Measurements from ENCODE around the gene HTR5A.

HTR5A gene

DNA sequence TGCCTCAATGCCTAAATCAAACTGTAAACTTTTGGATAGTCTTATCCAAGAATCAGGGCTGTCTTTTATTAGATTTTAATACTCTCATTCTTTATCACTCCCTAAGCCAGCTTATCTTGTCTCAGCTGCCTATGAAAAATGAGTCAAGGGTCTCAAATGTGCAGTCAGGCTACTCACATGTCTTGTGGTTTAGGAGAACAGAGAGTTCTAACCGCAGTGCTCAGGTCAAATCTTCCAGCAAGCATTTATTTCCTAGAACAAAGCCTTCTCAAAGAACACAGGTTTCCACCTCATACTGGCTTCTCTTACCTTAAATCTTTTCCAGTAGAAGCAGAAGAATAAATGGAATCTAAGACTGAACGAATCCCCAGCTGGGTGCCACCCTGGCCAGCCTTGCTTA, 23.5 kb downstream of the HTR5A start:
- no peaks in the 10 kb centered on the region for H3K36me3 ChIP-seq (replicated peaks in 1 of 2; ENCODE audit: control insufficient read depth in 2 of 2, insufficient read depth in 2 of 2, low read length in 2 of 2)
- WGBS, 2 donors (ENCODE audit: extremely low coverage in 2 of 2, insufficient read length in 2 of 2, insufficient replicate concordance in 1 of 2): no CpG with 5 or more reads among the region's 2 CpGs

DNA sequence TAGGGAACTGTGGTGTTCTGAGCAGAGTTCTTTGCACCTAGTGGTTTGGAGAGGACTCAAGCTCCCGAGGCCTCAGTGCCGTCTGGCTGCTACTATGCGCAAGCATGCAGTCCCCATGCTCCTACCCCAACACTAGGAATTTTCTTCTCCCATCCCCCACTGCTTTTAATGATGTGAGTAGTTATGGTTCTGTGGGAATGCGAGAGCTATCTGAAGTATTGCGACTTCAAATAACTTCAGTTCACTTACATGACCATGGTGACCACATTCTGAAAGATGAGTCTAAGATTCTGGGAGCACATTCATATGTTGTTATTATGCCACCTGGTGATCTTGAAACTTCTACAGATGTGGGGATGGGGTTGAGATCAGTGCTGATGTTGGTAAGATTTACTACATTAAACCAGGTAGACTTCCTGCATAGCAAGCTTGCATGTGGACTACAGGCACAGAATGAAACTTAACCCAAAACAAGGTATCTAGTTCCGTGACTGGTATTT, 24.6 kb downstream of the HTR5A start:
- Histone ChIP-seq H3K4me1 (ENCODE audit: control insufficient read depth in 2 of 2, insufficient read depth in 1 of 2, low read depth in 1 of 2, low read length in 2 of 2) (no peaks in the 10 kb centered on the region), H2BK12ac (ENCODE audit: low read length) (no peak overlapping the region), H2BK120ac (ENCODE audit: low read depth, low read length) (no peak overlapping the region), H2AK5ac (ENCODE audit: low read depth, low read length) (no peak overlapping the region), H3K27ac (replicated peaks; ENCODE audit: low read length) (no peak overlapping the region), H3K18ac (ENCODE audit: low read length) (no peak overlapping the region), H3K4me2 (ENCODE audit: insufficient read depth, low read length, poor library complexity, severe bottlenecking) (no peak overlapping the region), H3K14ac (ENCODE audit: low read length) (no peak overlapping the region), H3K79me1 (ENCODE audit: low read depth, low read length) (no peaks in the 10 kb centered on the region), H3K27me3 (ENCODE audit: control insufficient read depth in 3 of 3, insufficient read depth in 3 of 3, low read depth in 1 of 3, low read length in 3 of 3) (peaks cover 0 to 8% (median 0%) of the 10 kb centered on the region in 3 experiments), H3K9me3 (replicated peaks in 1 of 2; ENCODE audit: control insufficient read depth in 2 of 2, insufficient read depth in 1 of 2, low read depth in 1 of 2, low read length in 2 of 2) (peaks cover 0 to 1% of the 10 kb centered on the region in 2 donors), H4K8ac (ENCODE audit: low read depth, low read length) (no peak overlapping the region), H4K91ac (ENCODE audit: low read depth, low read length, poor library complexity) (no peak overlapping the region), H3K23ac (ENCODE audit: low read depth, low read length, poor library complexity) (no peak overlapping the region), H3K4me3 (ENCODE audit: low read length in 2 of 2) (no peak overlapping the region), H2BK15ac (ENCODE audit: low read length) (no peak overlapping the region), H3K4ac (ENCODE audit: low read length) (no peak overlapping the region), H3K9ac (ENCODE audit: low read depth, low read length, poor library complexity) (no peak overlapping the region), H2AFZ (ENCODE audit: low read length) (no peak overlapping the region), H3K36me3 (replicated peaks in 1 of 2; ENCODE audit: control insufficient read depth in 2 of 2, insufficient read depth in 2 of 2, low read length in 2 of 2) (no peaks in the 10 kb centered on the region), H2BK5ac (ENCODE audit: low read length) (no peak overlapping the region)
- no CpG with 5 or more reads among the region's 6 CpGs for WGBS, 2 donors (ENCODE audit: extremely low coverage in 2 of 2, insufficient read length in 2 of 2, insufficient replicate concordance in 1 of 2)
- no peak for DNase-seq (ENCODE audit: low spot score)

More for the DNA sequence above, 23.5 kb downstream of the HTR5A start:
- Histone ChIP-seq H4K91ac (ENCODE audit: low read depth, low read length, poor library complexity) (no peak overlapping the region), H3K14ac (ENCODE audit: low read length) (no peak overlapping the region), H3K23ac (ENCODE audit: low read depth, low read length, poor library complexity) (no peak overlapping the region), H3K27me3 (ENCODE audit: control insufficient read depth in 3 of 3, insufficient read depth in 3 of 3, low read depth in 1 of 3, low read length in 3 of 3) (peaks cover 0 to 8% (median 0%) of the 10 kb centered on the region in 3 experiments), H3K4me2 (ENCODE audit: insufficient read depth, low read length, poor library complexity, severe bottlenecking) (no peak overlapping the region), H2BK120ac (ENCODE audit: low read depth, low read length) (no peak overlapping the region), H3K18ac (ENCODE audit: low read length) (no peak overlapping the region), H3K9me3 (replicated peaks in 1 of 2; ENCODE audit: control insufficient read depth in 2 of 2, insufficient read depth in 1 of 2, low read depth in 1 of 2, low read length in 2 of 2) (peaks cover 0 to 1% of the 10 kb centered on the region in 2 donors), H3K9ac (ENCODE audit: low read depth, low read length, poor library complexity) (no peak overlapping the region), H2BK5ac (ENCODE audit: low read length) (no peak overlapping the region), H3K4me1 (ENCODE audit: control insufficient read depth in 2 of 2, insufficient read depth in 1 of 2, low read depth in 1 of 2, low read length in 2 of 2) (no peaks in the 10 kb centered on the region), H3K79me1 (ENCODE audit: low read depth, low read length) (no peaks in the 10 kb centered on the region), H3K27ac (replicated peaks; ENCODE audit: low read length) (no peak overlapping the region), H4K8ac (ENCODE audit: low read depth, low read length) (no peak overlapping the region), H3K4me3 (ENCODE audit: low read length in 2 of 2) (no peak overlapping the region), H2AFZ (ENCODE audit: low read length) (no peak overlapping the region), H2BK12ac (ENCODE audit: low read length) (no peak overlapping the region), H3K4ac (ENCODE audit: low read length) (no peak overlapping the region), H2AK5ac (ENCODE audit: low read depth, low read length) (no peak overlapping the region), H2BK15ac (ENCODE audit: low read length) (no peak overlapping the region)
- DNase-seq (ENCODE audit: low spot score): no peak

DNA sequence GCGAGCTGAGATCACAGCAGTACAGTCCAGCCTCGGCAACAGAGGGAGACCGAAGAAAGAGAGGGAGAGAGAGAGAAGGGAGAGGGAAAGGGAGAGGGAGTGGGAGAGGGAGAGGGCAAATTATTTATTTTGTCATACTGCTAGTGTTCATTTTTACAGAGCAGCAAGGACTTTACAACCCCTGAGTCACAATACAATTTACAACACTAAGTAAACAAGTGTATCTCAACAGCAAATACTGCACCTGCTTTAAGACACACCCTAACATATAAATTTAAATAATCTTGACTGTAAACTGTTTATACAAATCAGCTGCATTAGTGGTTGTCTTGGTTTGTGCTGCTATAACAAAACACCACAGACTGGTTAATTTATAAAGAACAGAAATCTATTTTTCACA, 27.2 kb downstream of the HTR5A start:
- Histone ChIP-seq H2AK5ac (ENCODE audit: low read depth, low read length) (no peak overlapping the region), H2BK120ac (ENCODE audit: low read depth, low read length) (no peak overlapping the region), H3K27me3 (ENCODE audit: control insufficient read depth in 3 of 3, insufficient read depth in 3 of 3, low read depth in 1 of 3, low read length in 3 of 3) (peaks cover 0 to 7% (median 0%) of the 10 kb centered on the region in 3 experiments), H3K4me2 (ENCODE audit: insufficient read depth, low read length, poor library complexity, severe bottlenecking) (no peak overlapping the region), H3K79me1 (ENCODE audit: low read depth, low read length) (no peaks in the 10 kb centered on the region), H3K4ac (ENCODE audit: low read length) (no peak overlapping the region), H4K91ac (ENCODE audit: low read depth, low read length, poor library complexity) (no peak overlapping the region), H3K36me3 (replicated peaks in 1 of 2; ENCODE audit: control insufficient read depth in 2 of 2, insufficient read depth in 2 of 2, low read length in 2 of 2) (no peaks in the 10 kb centered on the region), H3K4me3 (ENCODE audit: low read length in 2 of 2) (no peak overlapping the region), H2BK5ac (ENCODE audit: low read length) (no peak overlapping the region), H3K27ac (replicated peaks; ENCODE audit: low read length) (no peak overlapping the region), H2AFZ (ENCODE audit: low read length) (no peak overlapping the region), H3K4me1 (ENCODE audit: control insufficient read depth in 2 of 2, insufficient read depth in 1 of 2, low read depth in 1 of 2, low read length in 2 of 2) (peaks cover 0 to under 1% of the 10 kb centered on the region in 2 donors), H3K14ac (ENCODE audit: low read length) (no peak overlapping the region), H2BK12ac (ENCODE audit: low read length) (no peak overlapping the region), H3K9ac (ENCODE audit: low read depth, low read length, poor library complexity) (no peak overlapping the region), H4K8ac (ENCODE audit: low read depth, low read length) (no peak overlapping the region), H3K18ac (ENCODE audit: low read length) (no peak overlapping the region), H2BK15ac (ENCODE audit: low read length) (no peak overlapping the region), H3K9me3 (replicated peaks in 1 of 2; ENCODE audit: control insufficient read depth in 2 of 2, insufficient read depth in 1 of 2, low read depth in 1 of 2, low read length in 2 of 2) (peaks cover 0 to 1% of the 10 kb centered on the region in 2 donors), H3K23ac (ENCODE audit: low read depth, low read length, poor library complexity) (no peak overlapping the region)
- WGBS, 2 donors (ENCODE audit: extremely low coverage in 2 of 2, insufficient read length in 2 of 2, insufficient replicate concordance in 1 of 2): no CpG with 5 or more reads among the region's 3 CpGs
- no peak for DNase-seq (ENCODE audit: low spot score)

DNA sequence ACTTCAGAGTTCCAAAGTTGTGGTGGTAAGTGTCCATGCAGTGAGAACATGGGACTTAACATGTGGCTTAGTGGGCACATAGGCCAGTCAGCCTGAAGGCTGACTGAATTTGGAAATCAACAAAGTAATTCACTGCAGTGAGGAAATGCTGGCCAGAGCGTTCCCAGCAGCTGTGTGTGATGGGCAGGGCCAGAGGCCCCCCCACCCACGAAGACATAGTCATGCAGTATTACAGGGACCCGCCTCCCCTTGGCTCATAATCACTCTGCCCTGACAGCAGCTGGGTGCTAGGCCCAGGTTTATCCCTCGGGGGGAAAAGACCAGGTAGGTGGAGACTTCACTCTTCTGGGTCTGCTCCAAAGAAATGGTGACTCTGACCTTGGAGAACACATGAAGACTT, 33.7 kb downstream of the HTR5A start:
- Histone ChIP-seq H3K9me3 (replicated peaks in 1 of 2; ENCODE audit: control insufficient read depth in 2 of 2, insufficient read depth in 1 of 2, low read depth in 1 of 2, low read length in 2 of 2) (peaks cover 0 to 2% of the 10 kb centered on the region in 2 donors), H4K91ac (ENCODE audit: low read depth, low read length, poor library complexity) (no peak overlapping the region), H3K4ac (ENCODE audit: low read length) (no peak overlapping the region), H3K23ac (ENCODE audit: low read depth, low read length, poor library complexity) (no peak overlapping the region), H3K27me3 (ENCODE audit: control insufficient read depth in 3 of 3, insufficient read depth in 3 of 3, low read depth in 1 of 3, low read length in 3 of 3) (peaks cover 0 to 22% (median 2%) of the 10 kb centered on the region in 3 experiments), H3K27ac (replicated peaks; ENCODE audit: low read length) (no peak overlapping the region), H2BK15ac (ENCODE audit: low read length) (no peak overlapping the region), H3K18ac (ENCODE audit: low read length) (peak overlapping the region; percentile 40), H3K36me3 (replicated peaks in 1 of 2; ENCODE audit: control insufficient read depth in 2 of 2, insufficient read depth in 2 of 2, low read length in 2 of 2) (no peaks in the 10 kb centered on the region), H3K9ac (ENCODE audit: low read depth, low read length, poor library complexity) (no peak overlapping the region), H2BK12ac (ENCODE audit: low read length) (no peak overlapping the region), H2BK5ac (ENCODE audit: low read length) (no peak overlapping the region), H2AFZ (ENCODE audit: low read length) (no peak overlapping the region), H2AK5ac (ENCODE audit: low read depth, low read length) (no peak overlapping the region), H2BK120ac (ENCODE audit: low read depth, low read length) (no peak overlapping the region), H3K4me2 (ENCODE audit: insufficient read depth, low read length, poor library complexity, severe bottlenecking) (no peak overlapping the region), H3K14ac (ENCODE audit: low read length) (no peak overlapping the region), H3K4me3 (ENCODE audit: low read length in 2 of 2) (no peak overlapping the region), H3K4me1 (ENCODE audit: control insufficient read depth in 2 of 2, insufficient read depth in 1 of 2, low read depth in 1 of 2, low read length in 2 of 2) (peaks cover 0 to 17% of the 10 kb centered on the region in 2 donors), H3K79me1 (ENCODE audit: low read depth, low read length) (no peaks in the 10 kb centered on the region), H4K8ac (ENCODE audit: low read depth, low read length) (no peak overlapping the region)
- WGBS, 2 donors (ENCODE audit: extremely low coverage in 2 of 2, insufficient read length in 2 of 2, insufficient replicate concordance in 1 of 2): no CpG with 5 or more reads among the region's 4 CpGs
- DNase-seq (ENCODE audit: low spot score): no peak

Measured in neuronal stem cell (in vitro differentiated cells).